GM21447 (cell line): Measurements from ENCODE around the gene PRLR.
A peak's percentile ranks its signal among the peaks of the same experiment; 100 is the strongest.
"Not testable (repeated sequence)": the region's sequence is repeated elsewhere in the genome, so short reads cannot be mapped to it uniquely, and the experiment has no call there.

Source experiments
- ATAC-seq: cut with Tn5 transposase; IDR thresholded peaks from one replicate; pipeline ENCODE4 v1.9.1; 2021; ENCODE audit not compliant: unreplicated experiment

The PRLR gene

DNA sequence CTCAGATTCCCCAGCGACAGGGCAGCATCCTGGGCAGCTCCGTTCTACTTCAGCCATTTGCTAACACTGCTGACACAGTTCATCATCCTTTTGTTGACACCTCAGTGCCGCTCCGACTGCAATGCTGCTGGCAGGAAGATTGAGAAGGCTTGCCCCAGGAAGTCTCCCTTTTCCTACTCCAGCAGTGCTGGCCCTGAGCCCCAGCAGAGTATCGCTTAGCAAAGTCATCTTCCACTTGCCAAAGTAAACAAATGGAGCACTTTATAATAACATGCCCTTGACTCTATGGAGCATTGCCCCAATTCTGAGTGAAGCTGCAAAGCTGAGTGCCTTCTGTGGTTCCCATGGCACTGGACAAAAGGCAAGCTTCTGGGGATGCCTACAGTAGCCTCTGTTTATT, 32.2 kb downstream of the PRLR start:
- ATAC-seq, result no peak

DNA sequence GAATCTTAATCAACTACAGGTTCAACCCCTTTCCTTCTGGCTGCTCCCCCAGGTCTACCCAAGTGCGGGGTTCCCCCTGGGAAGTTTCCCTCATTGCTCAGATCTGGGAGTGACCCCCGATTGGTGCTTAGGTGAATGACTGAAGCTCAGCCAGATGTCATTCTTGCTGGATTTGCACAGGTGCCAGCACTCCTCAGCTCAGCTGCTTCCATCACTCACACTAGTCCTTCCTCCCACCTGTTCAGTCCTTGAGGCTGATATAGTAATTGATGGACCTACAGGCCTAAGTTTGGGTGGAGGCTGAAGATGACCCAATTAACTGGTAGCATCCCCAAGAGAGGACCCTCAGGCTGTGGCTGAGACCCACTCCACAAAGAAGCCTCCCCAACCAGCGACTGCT, 32.9 kb downstream of the PRLR start:
- no peak for ATAC-seq

DNA sequence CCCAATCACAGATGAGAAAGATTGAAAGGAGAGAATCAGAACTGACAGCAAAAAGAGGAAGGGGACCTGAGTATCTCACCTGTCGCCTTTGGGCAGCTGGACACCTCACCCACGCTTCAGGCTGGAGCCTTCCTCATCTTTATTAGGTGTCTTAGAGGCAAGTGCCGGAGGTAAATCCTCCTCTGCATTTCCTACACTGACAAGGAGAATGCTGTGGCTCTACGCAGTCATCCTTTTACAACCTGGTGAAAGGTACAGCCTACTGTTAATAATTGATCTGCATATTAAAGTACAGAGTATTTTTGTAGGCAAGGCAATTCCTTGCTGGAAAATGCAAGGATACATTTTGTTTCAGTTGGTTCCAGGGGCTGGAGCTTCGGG, 34.8 kb downstream of the PRLR start:
- ATAC-seq, result no peak

DNA sequence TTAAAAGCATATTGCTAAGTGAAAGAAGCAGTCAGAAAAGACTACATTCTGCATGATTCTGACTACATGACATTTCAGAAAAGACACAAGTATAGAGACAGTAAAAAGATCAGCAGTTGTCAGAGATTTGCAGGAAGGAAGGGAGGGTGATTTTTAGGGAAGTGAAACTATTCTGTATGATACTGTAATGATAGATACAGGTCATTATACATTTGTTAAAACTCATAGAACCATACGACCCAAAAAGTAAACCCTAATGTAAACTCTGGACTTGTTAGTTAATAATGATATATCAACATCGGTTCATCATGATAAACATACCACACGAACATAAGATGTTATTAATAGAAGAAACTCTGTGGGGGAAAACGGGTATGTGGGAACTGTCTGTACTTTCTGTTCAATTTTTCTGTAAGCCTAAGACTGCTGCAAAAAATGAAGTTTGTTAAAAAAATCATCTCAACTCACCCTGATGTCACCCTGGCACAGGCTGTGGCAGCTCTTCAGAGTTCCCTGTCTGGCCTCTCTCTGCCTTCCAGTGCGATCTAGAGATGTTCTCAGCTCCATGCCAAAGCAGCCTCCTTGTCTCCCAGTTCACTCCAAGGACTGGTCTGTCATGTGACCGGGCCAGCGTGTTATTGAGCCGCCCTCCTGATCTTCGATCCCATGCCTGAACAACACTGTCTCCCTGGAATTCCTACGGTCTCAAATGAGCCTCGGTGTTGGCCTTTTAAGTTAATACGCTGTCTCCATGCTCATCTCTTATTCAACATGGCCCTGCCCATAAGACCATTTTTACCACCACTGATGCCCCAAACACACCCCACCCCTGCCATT, 35.4 kb downstream of the PRLR start:
- peak; percentile 94 for ATAC-seq

DNA sequence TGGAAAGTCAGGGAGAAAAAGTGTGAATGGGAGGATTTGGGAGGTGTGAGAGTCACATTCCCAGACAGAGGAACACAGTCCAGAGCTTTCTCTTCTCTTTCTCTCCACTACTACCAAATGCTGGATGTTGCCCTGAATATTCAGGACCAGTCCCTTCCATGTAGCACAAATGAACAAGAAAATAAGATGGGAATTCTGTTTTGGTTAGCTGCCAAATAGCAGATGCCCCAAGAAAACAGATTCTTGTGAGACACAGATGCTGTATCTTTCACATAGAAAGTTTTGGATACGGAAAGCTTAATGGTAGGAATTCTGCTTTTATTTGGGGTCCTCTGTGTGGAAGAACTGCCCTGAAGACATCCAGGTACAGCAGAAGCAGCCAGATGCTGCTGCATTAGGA, 37.8 kb downstream of the PRLR start:
- ATAC-seq, result no peak

DNA sequence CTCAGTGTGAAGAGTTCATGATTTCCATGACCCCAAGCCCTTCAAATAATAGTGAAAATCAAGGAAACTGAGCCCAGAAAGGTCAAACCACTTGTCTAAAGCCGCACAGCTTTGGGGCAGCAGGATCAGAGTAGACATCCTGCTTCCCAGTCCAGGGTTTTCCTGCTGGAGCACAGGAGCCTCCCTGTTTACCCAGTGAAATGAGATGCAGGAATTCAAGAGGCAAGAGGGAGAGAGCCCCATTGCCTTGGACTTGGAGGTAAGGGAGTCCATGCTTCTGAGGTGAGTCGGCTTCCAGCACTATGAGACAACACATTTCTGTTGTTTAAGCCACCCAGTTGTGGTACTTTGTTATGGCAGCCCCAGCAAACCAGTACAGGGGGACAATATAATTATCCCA, 40.5 kb downstream of the PRLR start:
- not testable (repeated sequence) for ATAC-seq

DNA sequence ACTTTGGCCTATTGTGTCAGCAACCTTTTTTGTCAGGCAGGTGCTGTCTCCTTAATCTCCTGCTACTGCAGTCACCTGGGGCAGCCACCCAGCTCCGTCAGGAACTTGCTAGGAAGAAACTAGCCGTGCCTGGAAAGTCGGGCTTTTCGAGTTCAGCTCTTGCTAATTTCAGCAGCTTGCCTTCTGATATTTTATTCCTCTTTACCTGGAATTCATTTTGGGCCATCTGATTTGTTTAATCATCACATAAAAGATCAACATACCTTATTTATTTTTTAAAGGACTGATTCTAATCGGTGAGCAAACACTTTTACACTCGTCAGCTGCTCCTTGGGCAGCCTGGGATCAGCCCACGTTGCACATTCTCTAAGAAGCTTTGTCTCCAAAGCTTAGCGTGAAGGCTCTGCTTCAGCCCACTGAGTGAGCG, 42.2 kb downstream of the PRLR start:
- ATAC-seq, result no peak

DNA sequence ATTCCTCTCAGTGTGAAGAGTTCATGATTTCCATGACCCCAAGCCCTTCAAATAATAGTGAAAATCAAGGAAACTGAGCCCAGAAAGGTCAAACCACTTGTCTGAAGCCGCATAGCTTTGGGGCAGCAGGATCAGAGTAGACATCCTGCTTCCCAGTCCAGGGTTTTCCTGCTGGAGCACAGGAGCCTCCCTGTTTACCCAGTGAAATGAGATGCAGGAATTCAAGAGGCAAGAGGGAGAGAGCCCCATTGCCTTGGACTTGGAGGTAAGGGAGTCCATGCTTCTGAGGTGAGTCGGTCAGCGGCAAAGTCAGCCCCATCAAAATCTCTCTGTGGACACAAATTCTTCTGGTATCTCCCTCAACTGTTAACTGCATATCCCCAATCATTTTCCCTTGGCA, 42.7 kb downstream of the PRLR start:
- not testable (repeated sequence) for ATAC-seq

DNA sequence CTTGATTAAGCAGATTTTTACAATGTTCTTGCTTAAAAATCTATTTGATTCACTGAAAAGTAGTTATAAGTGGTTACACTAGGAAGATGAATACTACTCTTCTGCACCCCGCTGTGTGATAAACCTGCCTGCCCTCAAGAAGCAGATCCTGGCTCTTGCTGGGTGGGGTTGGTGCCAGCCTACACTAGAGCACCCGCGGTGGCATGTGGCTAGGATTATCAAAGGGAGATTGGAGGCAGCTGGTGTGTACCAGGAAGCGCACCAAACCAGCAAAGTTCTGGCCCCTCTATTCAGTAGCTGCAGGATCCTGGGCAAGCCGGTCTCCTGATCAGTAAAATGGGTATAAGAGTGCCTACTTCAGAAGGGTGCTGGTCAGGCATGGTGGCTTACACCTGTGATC, 43.5 kb downstream of the PRLR start:
- ATAC-seq, result no peak

DNA sequence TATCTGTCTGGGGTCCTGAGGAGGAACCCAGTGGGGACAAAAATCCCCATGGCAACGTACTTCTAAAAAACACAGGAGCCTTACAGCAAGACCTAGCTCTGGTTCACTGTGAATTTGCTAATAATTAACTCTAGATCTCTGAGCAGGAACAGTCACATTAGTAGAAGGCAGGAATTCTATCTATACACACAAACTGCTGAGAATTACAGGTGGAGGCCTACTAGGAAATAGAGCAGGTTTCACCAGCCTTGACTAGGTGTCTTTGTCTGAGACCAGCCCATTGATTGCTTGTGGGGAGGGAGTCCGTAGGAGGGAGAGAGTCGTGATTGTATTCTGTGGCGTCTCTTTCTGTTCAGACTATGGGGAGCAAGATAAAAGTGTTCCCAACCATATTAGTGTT, 44.8 kb downstream of the PRLR start:
- ATAC-seq, result no peak

DNA sequence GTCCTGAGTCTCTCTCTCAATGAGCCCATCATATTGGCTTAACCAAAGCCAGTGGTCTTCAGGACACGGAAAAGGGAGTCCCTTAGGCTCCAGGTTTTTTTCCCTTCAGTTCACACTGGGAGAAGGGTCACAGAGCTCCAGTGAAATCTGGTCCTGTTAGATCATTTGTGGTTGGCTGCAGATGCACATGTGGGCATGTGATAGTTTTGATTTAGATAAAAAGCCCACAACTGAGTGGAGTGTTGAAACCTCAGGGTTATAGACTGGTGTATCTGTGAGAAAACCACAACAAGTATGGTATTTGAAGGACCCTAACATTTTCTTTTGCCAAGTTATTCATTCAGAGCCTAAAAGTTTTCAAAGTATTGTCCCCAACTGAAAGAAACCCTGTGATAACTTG, 46.7 kb downstream of the PRLR start:
- ATAC-seq, result no peak

DNA sequence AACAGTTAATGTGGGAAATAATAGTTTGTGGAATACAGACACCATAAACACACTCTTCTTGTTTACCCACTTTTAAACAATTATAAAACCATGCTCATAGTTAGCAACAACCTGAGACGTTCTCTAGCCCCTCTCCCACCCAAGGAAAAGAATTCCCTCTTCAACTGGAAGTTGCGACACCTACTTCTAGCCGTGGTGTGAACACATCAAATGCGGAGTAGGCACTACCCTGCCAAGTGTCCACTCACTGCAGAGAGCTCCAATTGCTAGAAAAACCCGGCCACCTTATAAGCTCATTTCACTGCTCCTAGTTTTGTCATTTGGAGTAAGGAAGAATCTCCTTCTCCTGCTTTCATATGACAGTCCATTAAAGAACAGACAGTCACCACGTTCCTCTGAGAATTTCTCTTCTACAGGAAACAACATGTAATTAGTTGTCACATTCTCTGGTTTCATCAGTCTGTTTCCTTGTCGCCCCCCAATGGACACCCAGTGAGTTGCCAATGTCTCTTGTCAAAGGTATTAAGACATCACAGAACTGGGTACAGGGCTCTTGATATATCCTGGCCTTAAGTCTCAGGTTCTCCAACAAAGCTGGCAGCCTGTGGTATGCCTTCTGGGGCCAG, 47.3 kb downstream of the PRLR start:
- ATAC-seq, result no peak

DNA sequence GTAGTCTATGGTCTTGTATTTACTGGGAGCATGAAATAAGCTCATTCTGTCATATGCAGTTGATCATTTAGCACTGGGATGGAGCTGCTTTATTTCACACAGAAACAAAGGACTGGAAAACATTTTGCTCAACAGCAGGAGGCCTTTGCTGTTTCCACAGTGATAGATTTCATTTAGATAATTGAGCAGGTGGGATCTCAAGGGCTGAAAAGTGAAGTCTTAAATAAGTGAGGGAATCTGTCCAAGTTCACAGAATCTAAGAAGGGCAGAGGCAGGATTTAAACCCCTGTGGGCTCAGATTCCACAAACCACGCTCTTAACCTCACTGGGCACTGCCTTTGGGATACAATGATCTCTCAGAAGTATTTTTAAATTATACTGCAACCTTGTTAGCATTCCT, 47.8 kb downstream of the PRLR start:
- ATAC-seq, result no peak

DNA sequence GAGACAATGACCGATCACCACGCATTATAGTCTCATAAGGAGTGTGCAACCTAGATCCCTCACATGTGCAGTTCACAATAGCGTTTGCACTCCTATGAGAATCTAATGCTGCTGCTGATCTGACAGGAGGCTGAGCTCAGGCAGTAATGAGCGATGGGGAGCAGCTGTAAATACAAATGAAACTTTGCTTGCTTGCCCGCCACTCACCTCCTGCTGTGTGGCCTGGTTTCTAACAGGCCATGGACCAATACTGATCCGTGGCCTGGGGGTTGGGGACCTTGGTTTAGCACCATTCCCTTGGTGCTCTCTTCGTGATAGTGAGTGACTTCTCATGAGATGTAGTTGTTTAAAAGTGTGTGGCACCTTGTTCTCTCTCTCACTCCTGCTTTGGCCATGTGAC, 50.2 kb downstream of the PRLR start:
- ATAC-seq, result no peak

DNA sequence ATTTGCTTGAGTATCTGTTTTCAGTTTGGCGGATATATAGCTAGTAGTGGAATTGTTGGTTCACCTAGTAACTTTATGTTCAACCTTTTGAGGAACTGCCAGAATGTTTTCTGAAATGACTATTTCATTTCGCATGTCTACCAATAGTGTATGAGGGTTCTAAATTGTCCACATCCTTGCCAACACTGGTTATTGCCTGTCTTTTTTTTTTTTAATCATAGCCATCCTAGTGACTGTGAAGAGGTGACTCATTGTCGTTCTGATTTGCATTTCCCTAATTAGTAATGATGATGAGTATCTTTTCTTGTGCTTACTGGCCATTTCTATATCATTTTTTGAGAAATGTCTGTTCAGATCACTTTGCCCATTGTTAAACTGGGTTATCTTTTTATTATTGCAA, 52.5 kb downstream of the PRLR start:
- no peak for ATAC-seq

DNA sequence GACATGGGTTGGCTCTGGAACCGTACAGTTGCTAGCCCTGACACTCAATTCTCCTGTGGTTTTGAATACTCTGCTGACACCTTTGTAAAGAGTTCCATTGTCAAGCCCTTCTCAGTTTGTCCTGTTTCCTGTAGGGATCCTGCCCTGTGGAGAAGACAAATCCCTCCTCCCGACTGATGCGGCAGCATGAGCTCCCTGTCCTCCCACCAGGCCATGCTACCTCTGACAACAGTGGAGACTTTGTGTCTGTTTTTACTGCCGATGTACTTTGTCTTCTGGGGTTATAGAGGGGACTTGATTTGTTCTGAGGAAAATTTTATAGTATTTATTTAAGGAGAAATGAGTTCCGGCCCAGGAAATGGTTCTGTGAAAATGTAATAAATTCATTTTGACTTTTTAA, 57.8 kb downstream of the PRLR start:
- ATAC-seq, result no peak

DNA sequence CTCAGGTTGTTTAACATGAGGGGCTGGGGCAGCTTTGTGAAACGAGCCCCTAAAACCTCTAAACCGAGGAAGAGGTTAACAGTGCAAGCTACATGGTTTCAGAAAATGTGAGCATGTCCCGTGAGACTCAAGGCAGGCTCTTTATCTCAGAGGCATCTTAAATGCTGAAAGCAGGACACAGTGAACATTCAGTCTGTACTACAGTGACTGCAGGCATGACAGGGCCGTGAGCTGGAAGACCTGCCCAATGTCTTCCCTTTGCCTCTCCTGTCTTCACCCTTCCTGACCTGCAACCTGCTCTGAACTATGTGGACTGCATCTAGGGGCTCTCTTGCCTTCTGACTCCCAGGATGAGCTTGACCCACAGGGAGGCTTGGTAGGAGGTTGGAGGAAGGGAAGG, 58.3 kb downstream of the PRLR start:
- ATAC-seq, result no peak

DNA sequence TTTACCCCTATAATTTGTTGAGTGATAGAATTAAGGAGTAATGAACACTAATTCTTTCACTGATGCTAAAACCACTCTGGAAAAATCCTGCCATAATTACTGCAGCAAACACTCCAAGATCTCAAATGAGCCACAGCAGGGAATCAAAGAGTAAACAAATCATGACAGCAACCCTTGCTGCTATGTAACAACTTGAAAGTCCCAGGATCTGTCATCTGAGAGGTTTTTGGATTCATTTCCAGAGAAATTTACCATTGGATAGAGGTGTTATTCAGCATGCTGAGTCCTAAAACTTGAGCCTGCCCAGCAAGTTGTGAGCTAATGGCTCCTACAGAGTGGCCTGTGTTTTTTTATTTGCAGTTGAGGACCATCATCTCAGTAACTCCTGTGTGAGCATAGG, 59.2 kb downstream of the PRLR start:
- no peak for ATAC-seq

DNA sequence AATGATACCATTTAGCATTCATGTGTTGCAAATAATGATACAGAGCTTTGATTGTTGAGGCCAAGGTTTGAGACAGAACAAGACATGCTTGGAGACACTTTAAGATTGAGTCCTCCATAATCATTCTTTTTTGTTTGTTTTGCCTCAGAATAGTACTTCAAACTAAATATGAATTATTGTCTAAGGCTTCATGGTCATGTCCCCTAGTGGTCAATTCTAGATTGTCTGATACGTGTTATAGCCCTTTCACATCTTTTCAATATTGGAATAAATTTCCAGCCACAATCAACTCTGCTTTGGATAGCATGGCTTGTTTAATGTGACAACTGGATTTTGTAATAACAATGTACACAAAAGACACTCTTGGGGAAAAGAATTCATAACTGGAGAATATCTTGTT, 64.2 kb downstream of the PRLR start:
- ATAC-seq, result no peak

DNA sequence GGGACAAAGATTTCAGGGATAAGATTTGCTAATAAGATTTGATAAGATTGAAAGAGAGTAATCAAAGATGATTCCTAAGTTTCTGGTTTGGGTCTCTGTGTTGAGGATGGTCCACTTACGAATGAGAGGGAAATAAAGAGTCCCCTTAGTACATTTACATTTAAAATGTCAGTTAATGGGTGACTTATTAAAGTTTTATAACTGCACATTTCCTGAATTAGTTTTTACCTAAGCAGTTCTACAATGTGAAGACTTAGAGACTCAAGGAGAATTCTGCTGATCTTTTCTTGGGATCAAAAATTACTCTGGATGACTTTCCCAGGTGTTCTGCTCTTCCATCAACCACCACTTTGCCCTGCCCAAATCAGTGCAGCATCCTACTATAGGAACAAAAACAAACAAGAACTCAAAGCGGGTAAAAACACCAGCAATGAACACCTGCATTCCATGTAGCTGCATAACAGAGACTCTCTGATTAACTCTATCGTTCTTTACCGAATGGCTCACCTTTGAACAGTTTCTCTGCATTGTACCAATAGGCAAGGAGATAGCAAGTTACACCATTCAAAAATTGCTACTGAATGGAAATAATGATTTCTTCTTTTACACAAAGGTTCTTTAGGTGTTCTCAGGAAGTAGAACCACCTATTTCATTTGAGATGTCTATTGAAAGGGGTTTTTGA, 65.3 kb downstream of the PRLR start:
- no peak for ATAC-seq

DNA sequence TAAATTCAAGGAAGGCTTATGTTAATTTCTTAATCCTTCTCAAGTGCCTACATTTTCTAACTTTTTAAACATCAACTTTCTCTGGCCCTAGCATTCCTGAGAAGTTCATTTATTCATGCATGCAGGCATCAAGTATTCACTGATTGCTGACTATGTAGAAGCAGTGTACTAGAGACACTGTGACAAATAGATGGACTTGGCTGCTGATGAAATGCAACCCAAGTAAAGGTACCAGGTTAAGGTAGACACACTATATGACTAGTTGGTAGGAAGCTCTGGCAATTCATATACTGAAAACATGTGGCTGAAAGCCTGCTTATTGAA, 66.6 kb downstream of the PRLR start:
- no peak for ATAC-seq
